K562 (cell line): ENCODE results near the gene ANKRD23. TPM values are rescaled to one million over a fixed set of nuclear protein-coding genes. Genes with fewer than 3 reads are reported as not detected.

ENCODE experiments used
- AFF4 ChIP-seq: sonication (generic); formaldehyde crosslinking; IDR thresholded peaks from 2 replicates; pipeline ENCODE4 v1.8.0; 2023; ENCODE audit warnings: mild to moderate bottlenecking, missing genetic modification reagents
- ASH1L ChIP-seq: fragments of 450-650 bp; IDR thresholded peaks from 2 replicates; pipeline ENCODE4 v1.6.1; 2018; ENCODE audit warnings: borderline replicate concordance, mild to moderate bottlenecking, low read depth; ENCODE audit not compliant: partially characterized antibody
- TRIM25 ChIP-seq: fragments of 450-650 bp; IDR thresholded peaks from 2 replicates; pipeline ENCODE4 v1.7.0; 2016; ENCODE audit warnings: borderline replicate concordance
- UBTF ChIP-seq, 2 experiments: IDR thresholded peaks; 2 replicates each; pipeline ENCODE4 v1.6.1; 2012; ENCODE audit warnings: improper control_type of control experiment in 2 of 2, low read depth in 2 of 2, low read length in 2 of 2, borderline replicate concordance in 1 of 2
- ZNF395 ChIP-seq: fragments of 200-800 bp; sonication (Bioruptor generic); IDR thresholded peaks from 2 replicates; pipeline ENCODE4 v1.6.1; 2017; ENCODE audit warnings: missing genetic modification characterization, missing compliant biosample characterization
- ZNF778 ChIP-seq: fragments of 450-650 bp; formaldehyde crosslinking; IDR thresholded peaks from 2 replicates; pipeline ENCODE4 v1.4.0; 2020; ENCODE audit warnings: mild to moderate bottlenecking, moderate library complexity
- polyA plus RNA-seq, 8 experiments: library from polyadenylated mRNA; depleted of rRNA in 4 of 8; stranded (reverse) in 5 of 8; unstranded in 3 of 8; fragments of >200 nt; fragmentation: Nextera tagmentation in 2 of 8; fragmentation: Illumina TruSeq in 1 of 8; extraction: Ambion mirVana in 2 of 8; extraction: Trizol in 1 of 8; gene quantifications; 2 replicates each; pipeline versions ENCODE4 v1.2.1 to v1.2.3, GENCODE V29; 2011 to 2014; ENCODE audit warnings: inconsistent platforms in 1 of 8, missing spikeins in 1 of 8
- total RNA-seq, 7 experiments: library from RNA; depleted of rRNA in 6 of 7; stranded (reverse); fragments of >200 nt in 6 of 7; fragmentation: Illumina TruSeq in 2 of 7; extraction: Trizol in 2 of 7; gene quantifications; 2 replicates each; pipeline versions ENCODE4 v1.2.1 to v1.2.3, GENCODE V29; 2011 to 2021; ENCODE audit warnings: low replicate concordance in 1 of 7
- TF ChIP-seq, protein P1 (sequence below): IDR thresholded peaks from 2 replicates; pipeline ENCODE4 v1.6.1; 2014; ENCODE audit warnings: antibody characterized with exemption
- TF ChIP-seq, protein P2 (sequence below): fragments of 450-650 bp; formaldehyde crosslinking; conservative IDR thresholded peaks from 2 replicates; pipeline ENCODE4 v1.4.0; 2022; ENCODE audit warnings: mild to moderate bottlenecking, missing genetic modification characterization

Gene ANKRD23
- total and polyA plus RNA-seq, 9 of the 15 experiments (the other 6 are each of a cell fraction or from before 2014, with no cell fraction given), result 0.32 to 4.8 (median 2.8) TPM

DNA sequence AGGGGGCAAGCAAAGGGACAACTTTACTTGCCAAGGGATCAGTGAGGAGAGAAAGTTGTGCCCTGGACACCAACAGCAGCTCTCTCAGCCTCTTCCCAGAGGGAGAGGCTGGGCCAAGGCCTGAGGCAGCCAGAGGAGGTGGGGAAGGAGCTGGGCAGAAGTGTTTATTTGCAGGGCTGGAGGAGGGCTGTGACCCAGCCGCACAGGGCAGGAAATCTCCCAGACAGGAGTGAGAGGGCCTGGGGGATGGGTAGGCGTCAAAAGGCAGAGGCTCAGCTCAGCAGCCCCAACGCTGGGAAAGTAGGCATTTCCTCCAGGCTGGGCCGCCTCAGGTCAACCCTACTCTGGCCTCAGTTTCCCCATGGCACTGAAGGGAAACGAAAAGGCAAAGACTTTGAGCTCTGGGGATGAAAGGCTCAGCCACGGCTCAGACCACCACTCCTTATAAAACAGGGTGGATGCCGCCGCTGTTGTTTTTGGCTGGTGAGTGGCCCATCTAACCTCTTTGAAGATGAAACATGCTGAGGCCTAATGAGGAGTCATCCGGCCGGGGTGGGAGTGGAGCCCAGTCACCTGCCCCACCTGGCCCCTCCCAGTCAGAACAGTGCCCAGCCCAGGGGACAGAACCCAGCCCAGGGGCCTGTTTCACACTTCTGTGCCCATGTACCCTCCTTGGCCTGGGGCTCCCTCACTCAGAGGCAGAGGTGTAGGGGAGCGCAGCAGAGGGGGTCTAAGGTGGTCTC, 47.9 kb upstream of the ANKRD23 start (continued):
- no peak for TF ChIP-seq AFF4 (CRISPR knock-in tag)
- TF ChIP-seq, protein P1, sequence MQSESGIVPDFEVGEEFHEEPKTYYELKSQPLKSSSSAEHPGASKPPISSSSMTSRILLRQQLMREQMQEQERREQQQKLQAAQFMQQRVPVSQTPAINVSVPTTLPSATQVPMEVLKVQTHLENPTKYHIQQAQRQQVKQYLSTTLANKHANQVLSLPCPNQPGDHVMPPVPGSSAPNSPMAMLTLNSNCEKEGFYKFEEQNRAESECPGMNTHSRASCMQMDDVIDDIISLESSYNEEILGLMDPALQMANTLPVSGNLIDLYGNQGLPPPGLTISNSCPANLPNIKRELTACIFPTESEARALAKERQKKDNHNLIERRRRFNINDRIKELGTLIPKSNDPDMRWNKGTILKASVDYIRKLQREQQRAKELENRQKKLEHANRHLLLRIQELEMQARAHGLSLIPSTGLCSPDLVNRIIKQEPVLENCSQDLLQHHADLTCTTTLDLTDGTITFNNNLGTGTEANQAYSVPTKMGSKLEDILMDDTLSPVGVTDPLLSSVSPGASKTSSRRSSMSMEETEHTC, result no peak
- no peak for TF ChIP-seq TRIM25
- TF ChIP-seq, protein P2, sequence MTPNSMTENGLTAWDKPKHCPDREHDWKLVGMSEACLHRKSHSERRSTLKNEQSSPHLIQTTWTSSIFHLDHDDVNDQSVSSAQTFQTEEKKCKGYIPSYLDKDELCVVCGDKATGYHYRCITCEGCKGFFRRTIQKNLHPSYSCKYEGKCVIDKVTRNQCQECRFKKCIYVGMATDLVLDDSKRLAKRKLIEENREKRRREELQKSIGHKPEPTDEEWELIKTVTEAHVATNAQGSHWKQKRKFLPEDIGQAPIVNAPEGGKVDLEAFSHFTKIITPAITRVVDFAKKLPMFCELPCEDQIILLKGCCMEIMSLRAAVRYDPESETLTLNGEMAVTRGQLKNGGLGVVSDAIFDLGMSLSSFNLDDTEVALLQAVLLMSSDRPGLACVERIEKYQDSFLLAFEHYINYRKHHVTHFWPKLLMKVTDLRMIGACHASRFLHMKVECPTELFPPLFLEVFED (CRISPR knock-in tag), result 0 out of 2 replicates have a peak, but pooled peaks have one; percentile 51
- no peak for TF ChIP-seq ZNF778 (CRISPR knock-in tag)
- peak; percentile 35; the same call in 1 of the 2 replicates for TF ChIP-seq ZNF395 (CRISPR knock-in tag)
- no peak for TF ChIP-seq ASH1L
- TF ChIP-seq UBTF (IDR thresholded peaks at IDR 0.05; ENCODE audit: borderline replicate concordance in 1 of 2, low read depth in 2 of 2, low read length in 2 of 2), result 0 out of 4 replicates have a peak, but pooled peaks of 1 of the 2 experiments have one; percentile 71
